Measurements from ENCODE around the gene CREB3L2.
A peak's percentile ranks its signal among the peaks of the same experiment; 100 is the strongest.
"Not testable (repeated sequence)": the region's sequence is repeated elsewhere in the genome, so short reads cannot be mapped to it uniquely, and the experiment has no call there.

CREB3L2 gene

GRCh38 chr7:137942484-137943115 is 59.3 kb downstream of the CREB3L2 start:
- Histone ChIP-seq H3K4me3 (no peak overlapping the region), H3K27ac (peak overlapping the region in 1 of 21 experiments; percentile 24)

- Histone ChIP-seq H3K4me3 (no peak overlapping the region), H3K27ac (no peak overlapping the region)
Observed at GRCh38 chr7:137940656-137941518, 61.0 kb downstream of the CREB3L2 start.

- Histone ChIP-seq H3K4me3 (no peak overlapping the region), H3K27ac (no peak overlapping the region)
Observed at GRCh38 chr7:137940218-137940617, 61.7 kb downstream of the CREB3L2 start.

GRCh38 chr7:137937202-137937560 is 64.7 kb downstream of the CREB3L2 start:
- Histone ChIP-seq H3K27ac (peak overlapping the region in 13 of 21 experiments; percentile 1 to 79 (median 43)), H3K4me3 (no peak overlapping the region)

- H3K4me3 ChIP-seq: no peak overlapping the region
Observed at GRCh38 chr7:137936509-137937201, 65.2 kb downstream of the CREB3L2 start.

GRCh38 chr7:137935884-137936508 is 65.9 kb downstream of the CREB3L2 start:
- peak overlapping the region in 1 of 7 experiments; percentile 9 for H3K4me3 ChIP-seq
- H3K27ac ChIP-seq: peak overlapping the region in 15 of 21 experiments; percentile 13 to 80 (median 55)

More at GRCh38 chr7:137936509-137937201, 65.2 kb downstream of the CREB3L2 start:
- peak overlapping the region in 17 of 21 experiments; percentile 3 to 79 (median 52) for H3K27ac ChIP-seq

- H3K27ac ChIP-seq: peak overlapping the region in 15 of 21 experiments; percentile 17 to 80 (median 59)
- peak overlapping the region in 4 of 7 experiments; percentile 7 to 19 (median 12) for H3K4me3 ChIP-seq
Observed at GRCh38 chr7:137934941-137935883, 66.7 kb downstream of the CREB3L2 start.

- Histone ChIP-seq H3K4me3 (no peak overlapping the region), H3K27ac (peak overlapping the region in 17 of 21 experiments; percentile 17 to 80 (median 59))
Observed at GRCh38 chr7:137934176-137934826, 67.6 kb downstream of the CREB3L2 start.

- Histone ChIP-seq H3K4me3 (peak overlapping the region in 1 of 7 experiments; percentile 3), H3K27ac (peak overlapping the region in 20 of 21 experiments; percentile 9 to 80 (median 61))
Observed at GRCh38 chr7:137933270-137934017, 68.4 kb downstream of the CREB3L2 start.

- Histone ChIP-seq H3K27ac (peak overlapping the region in 20 of 21 experiments; percentile 9 to 80 (median 60)), H3K4me3 (peak overlapping the region in 1 of 7 experiments; percentile 3)
Observed at GRCh38 chr7:137932881-137933269, 69.0 kb downstream of the CREB3L2 start.

GRCh38 chr7:137931823-137932222 is 70.1 kb downstream of the CREB3L2 start:
- H3K4me3 ChIP-seq: no peak overlapping the region
- H3K27ac ChIP-seq: no peak overlapping the region

- Histone ChIP-seq H3K4me3 (no peak overlapping the region), H3K27ac (peak overlapping the region in 2 of 21 experiments; percentile 14 to 32)
Observed at GRCh38 chr7:137930581-137930980, 71.3 kb downstream of the CREB3L2 start.

- Histone ChIP-seq H3K27ac (no peak overlapping the region), H3K4me3 (no peak overlapping the region)
Observed at GRCh38 chr7:137928626-137929025, 73.3 kb downstream of the CREB3L2 start.

GRCh38 chr7:137927386-137927785 is 74.5 kb downstream of the CREB3L2 start:
- no peak overlapping the region for H3K27ac ChIP-seq
- H3K4me3 ChIP-seq: no peak overlapping the region

GRCh38 chr7:137926206-137926605 is 75.7 kb downstream of the CREB3L2 start:
- H3K27ac ChIP-seq, H3K4me3 ChIP-seq: not testable (repeated sequence)

- Histone ChIP-seq H3K27ac (no peak overlapping the region), H3K4me3 (no peak overlapping the region)
Observed at GRCh38 chr7:137925754-137926153, 76.1 kb downstream of the CREB3L2 start.

GRCh38 chr7:137925091-137925490 is 76.8 kb downstream of the CREB3L2 start:
- no peak overlapping the region for H3K27ac ChIP-seq
- no peak overlapping the region for H3K4me3 ChIP-seq

Data from skin epidermis (tissue), 12 donors.